Measurements from ENCODE around the gene GPHB5. TPM values are rescaled to one million over a fixed set of nuclear protein-coding genes. Genes with fewer than 3 reads are reported as not detected.
"Not testable (repeated sequence)": the region's sequence is repeated elsewhere in the genome, so short reads cannot be mapped to it uniquely, and the experiment has no call there.

The GPHB5 gene
- total and polyA plus RNA-seq, 4 experiments from 2014 or later: not detected

DNA sequence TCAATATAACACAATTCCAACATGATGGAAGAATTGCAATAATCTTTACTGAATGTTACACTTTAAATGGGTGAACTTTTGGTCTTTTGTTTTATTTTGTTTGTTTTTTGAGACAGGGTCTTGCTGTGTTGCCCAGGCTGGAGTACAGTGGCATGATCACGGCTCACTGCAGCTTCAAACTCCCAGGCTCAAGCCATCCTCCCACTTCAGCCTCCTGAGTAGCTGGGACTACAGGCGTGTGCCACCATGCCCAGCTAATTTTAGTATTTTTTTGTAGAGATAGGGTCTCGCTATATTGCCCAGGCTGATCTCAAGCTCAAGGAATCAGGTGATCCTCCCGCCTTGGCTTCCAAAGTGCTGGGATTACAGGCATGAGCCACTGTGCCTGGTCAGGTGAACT is 38.8 kb downstream of the GPHB5 start:
- POLR2A ChIA-PET (ENCODE audit: partially characterized antibody); H3K4me1 Mint-ChIP-seq; H3K9me3 Mint-ChIP-seq; H3K36me3 Mint-ChIP-seq; intact Hi-C loops (cut with micrococcal nuclease); H3K27ac ChIP-seq (ENCODE audit: low read depth, low read length); H3K4me3 ChIP-seq (ENCODE audit: low read length in 2 of 2); H3K27ac Mint-ChIP-seq; CTCF ChIA-PET (ENCODE audit: partially characterized antibody); H3K4me3 Mint-ChIP-seq; H3K36me3 ChIP-seq (ENCODE audit: insufficient read depth, low read length); H3K4me1 ChIP-seq (ENCODE audit: insufficient read depth, low read length); H3K9me3 ChIP-seq (ENCODE audit: control insufficient read depth in 1 of 2, low read length in 2 of 2); DNase-seq; H3K27me3 ChIP-seq (ENCODE audit: insufficient read depth, low read length); H3K27me3 Mint-ChIP-seq: not testable (repeated sequence)

DNA sequence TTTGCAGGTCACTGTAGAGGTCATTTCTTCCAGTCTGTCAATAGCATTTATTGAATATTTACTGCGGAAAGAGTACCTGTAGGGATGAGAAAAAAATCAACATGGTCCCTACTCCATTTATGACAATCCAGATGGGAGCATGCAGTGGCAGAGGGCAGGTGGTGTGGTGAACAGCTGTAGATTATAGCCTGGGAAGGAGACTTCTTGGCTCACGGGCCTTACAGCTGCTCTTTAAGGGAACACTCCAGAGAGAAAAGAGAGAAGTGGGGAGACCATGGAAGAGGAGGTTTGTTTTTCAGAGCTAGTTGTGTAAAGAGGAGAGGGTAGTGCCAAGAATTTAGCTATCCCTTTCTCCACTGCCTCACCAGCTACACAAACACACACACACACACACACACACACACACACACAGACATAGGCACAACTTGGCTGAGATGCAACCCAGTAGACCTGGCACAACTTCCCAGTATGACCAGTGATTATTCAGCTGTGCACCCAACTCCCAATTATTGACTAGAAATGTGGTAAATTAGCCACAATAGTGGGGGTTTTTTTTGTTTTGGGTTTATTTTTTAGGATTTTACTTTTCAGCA is 41.0 kb downstream of the GPHB5 start:
- Mint-ChIP-seq H3K4me3 (no peak overlapping the region), H3K4me1 (no peaks in the 10 kb centered on the region), H3K27me3 (peaks cover 0 to 7% of the 10 kb centered on the region in 2 donors), H3K36me3 (no peaks in the 10 kb centered on the region), H3K9me3 (no peaks in the 10 kb centered on the region), H3K27ac (no peak overlapping the region)
- POLR2A ChIA-PET (ENCODE audit: partially characterized antibody): no interaction called here
- no peak for DNase-seq
- Histone ChIP-seq H3K9me3 (ENCODE audit: control insufficient read depth in 1 of 2, low read length in 2 of 2) (no peaks in the 10 kb centered on the region), H3K27ac (ENCODE audit: low read depth, low read length) (no peak overlapping the region), H3K4me3 (ENCODE audit: low read length in 2 of 2) (no peak overlapping the region), H3K36me3 (ENCODE audit: insufficient read depth, low read length) (no peaks in the 10 kb centered on the region), H3K27me3 (ENCODE audit: insufficient read depth, low read length) (no peaks in the 10 kb centered on the region), H3K4me1 (ENCODE audit: insufficient read depth, low read length) (no peaks in the 10 kb centered on the region)
- intact Hi-C loops (cut with micrococcal nuclease): no loop called here
- CTCF ChIA-PET (ENCODE audit: partially characterized antibody): interaction anchor here (1.6 kb wide), 1 partner anchor 9 kb away, joined by 5 read pairs; no protein-coding TSS in a partner anchor

DNA sequence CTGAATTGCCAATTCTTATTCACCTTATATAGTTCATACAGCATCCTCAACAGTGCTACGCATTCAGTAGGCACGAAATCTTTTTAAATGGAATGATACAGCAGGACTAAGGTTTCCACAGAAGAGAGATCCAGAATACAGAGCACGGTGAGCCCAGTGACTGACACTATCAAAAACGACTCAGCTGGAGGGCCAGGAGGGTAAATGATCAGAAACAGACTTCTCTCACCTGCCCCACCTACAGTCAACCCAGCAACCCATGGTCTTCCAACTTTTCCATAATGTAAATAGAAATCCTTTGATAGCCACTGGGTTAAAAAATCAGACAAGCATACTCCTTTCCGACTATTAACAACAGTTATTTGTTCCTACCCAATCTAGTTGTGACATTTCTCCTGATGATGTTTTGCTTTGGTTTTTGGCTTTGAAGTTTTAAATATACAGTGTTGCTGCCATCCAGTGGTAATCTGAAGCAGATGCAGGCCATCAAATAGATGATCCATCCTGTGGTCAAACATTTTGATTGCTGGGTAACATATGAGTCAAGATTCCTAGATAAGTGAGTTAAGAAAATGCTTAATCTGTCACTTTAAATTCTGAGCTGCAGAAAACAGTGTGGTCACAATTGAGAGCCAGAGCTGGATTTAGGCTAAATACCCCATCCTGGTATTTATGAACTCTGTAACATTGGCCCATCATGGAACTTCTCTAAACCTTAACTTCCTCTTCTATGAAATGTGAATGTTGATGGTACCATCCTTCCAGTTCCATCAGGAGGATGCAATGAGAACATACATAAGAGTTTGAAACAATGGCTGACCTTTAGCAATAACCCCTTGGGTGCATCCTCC is 42.0 kb downstream of the GPHB5 start:
- no peaks in the 10 kb centered on the region for H3K4me1 ChIP-seq (ENCODE audit: insufficient read depth, low read length)
- POLR2A ChIA-PET (ENCODE audit: partially characterized antibody): no interaction called here
- H3K27ac ChIP-seq (ENCODE audit: low read depth, low read length): no peak overlapping the region
- no peak overlapping the region for H3K4me3 ChIP-seq (ENCODE audit: low read length in 2 of 2)
- Mint-ChIP-seq H3K27me3 (peaks cover 0 to 7% of the 10 kb centered on the region in 2 donors), H3K4me3 (no peak overlapping the region), H3K27ac (no peak overlapping the region), H3K9me3 (no peaks in the 10 kb centered on the region), H3K4me1 (no peaks in the 10 kb centered on the region), H3K36me3 (no peaks in the 10 kb centered on the region)
- H3K27me3 ChIP-seq (ENCODE audit: insufficient read depth, low read length): no peaks in the 10 kb centered on the region
- H3K9me3 ChIP-seq (ENCODE audit: control insufficient read depth in 1 of 2, low read length in 2 of 2): no peaks in the 10 kb centered on the region
- peak in 4 of 5 donors; percentile 4 to 15 (median 8) for DNase-seq
- CTCF ChIA-PET (ENCODE audit: partially characterized antibody): interaction anchor here (1.6 kb wide), 1 partner anchor 10 kb away, joined by 5 read pairs; no protein-coding TSS in a partner anchor
- no peaks in the 10 kb centered on the region for H3K36me3 ChIP-seq (ENCODE audit: insufficient read depth, low read length)
- intact Hi-C loops (cut with micrococcal nuclease): no loop called here

DNA sequence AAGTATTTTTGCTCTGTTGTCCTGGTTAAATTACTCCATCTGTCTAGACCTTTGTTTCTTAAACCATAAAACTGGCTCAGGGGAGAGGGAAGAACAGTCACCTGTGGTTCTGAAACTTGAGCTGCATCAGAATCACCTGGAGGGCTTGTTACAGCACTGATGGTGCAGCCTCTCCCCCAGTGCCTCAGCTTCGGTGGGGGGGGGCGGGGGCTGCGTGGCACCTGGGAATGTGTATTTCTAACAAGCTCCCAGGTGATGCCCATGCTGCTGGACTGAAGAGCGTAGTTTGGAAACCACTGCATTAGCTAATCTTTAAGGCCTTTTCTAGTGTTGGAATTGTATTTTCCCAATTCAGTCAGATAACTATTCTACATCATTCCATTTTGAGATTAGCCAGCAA is 42.7 kb downstream of the GPHB5 start:
- Mint-ChIP-seq H3K36me3 (no peaks in the 10 kb centered on the region), H3K27me3 (peaks cover 0 to 6% of the 10 kb centered on the region in 2 donors), H3K9me3 (no peaks in the 10 kb centered on the region), H3K4me1 (no peaks in the 10 kb centered on the region), H3K27ac (no peak overlapping the region), H3K4me3 (no peak overlapping the region)
- Histone ChIP-seq H3K27ac (ENCODE audit: low read depth, low read length) (no peak overlapping the region), H3K9me3 (ENCODE audit: control insufficient read depth in 1 of 2, low read length in 2 of 2) (no peaks in the 10 kb centered on the region), H3K27me3 (ENCODE audit: insufficient read depth, low read length) (no peaks in the 10 kb centered on the region), H3K36me3 (ENCODE audit: insufficient read depth, low read length) (no peaks in the 10 kb centered on the region), H3K4me1 (ENCODE audit: insufficient read depth, low read length) (no peaks in the 10 kb centered on the region), H3K4me3 (ENCODE audit: low read length in 2 of 2) (no peak overlapping the region)
- ChIA-PET CTCF (ENCODE audit: partially characterized antibody) (interaction anchor here (0.9 kb wide), 1 partner anchor 20 kb away, joined by 3 read pairs; no protein-coding TSS in a partner anchor), POLR2A (ENCODE audit: partially characterized antibody) (no interaction called here)
- no peak for DNase-seq
- intact Hi-C loops (cut with micrococcal nuclease): no loop called here

DNA sequence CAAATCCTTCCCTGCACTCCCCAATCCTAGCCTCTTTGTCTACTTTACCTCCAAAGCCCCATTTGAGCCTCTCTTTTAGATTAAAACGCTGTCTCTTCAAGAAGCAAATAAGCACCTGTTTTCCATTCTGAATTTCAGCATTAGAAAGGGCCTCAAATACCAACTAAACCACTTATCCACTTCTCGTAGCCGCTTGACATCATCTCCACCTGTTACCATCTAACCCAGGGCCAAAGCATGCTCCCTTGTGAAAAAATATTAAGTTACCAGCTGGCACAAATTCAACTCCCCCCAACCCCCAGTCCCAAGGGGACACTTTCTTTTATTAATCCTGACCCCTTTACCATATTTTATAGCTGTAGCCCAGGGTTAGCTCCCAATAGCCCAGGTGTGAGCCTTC is 43.1 kb downstream of the GPHB5 start:
- no peaks in the 10 kb centered on the region for H3K36me3 ChIP-seq (ENCODE audit: insufficient read depth, low read length)
- no peak overlapping the region for H3K27ac ChIP-seq (ENCODE audit: low read depth, low read length)
- no peak overlapping the region for H3K27ac Mint-ChIP-seq
- H3K27me3 ChIP-seq (ENCODE audit: insufficient read depth, low read length): no peaks in the 10 kb centered on the region
- H3K36me3 Mint-ChIP-seq: no peaks in the 10 kb centered on the region
- no peaks in the 10 kb centered on the region for H3K4me1 ChIP-seq (ENCODE audit: insufficient read depth, low read length)
- no peaks in the 10 kb centered on the region for H3K4me1 Mint-ChIP-seq
- no peak overlapping the region for H3K4me3 Mint-ChIP-seq
- no peaks in the 10 kb centered on the region for H3K9me3 Mint-ChIP-seq
- peaks cover 0 to 2% of the 10 kb centered on the region in 2 donors for H3K27me3 Mint-ChIP-seq
- DNase-seq: no peak
- POLR2A ChIA-PET (ENCODE audit: partially characterized antibody): no interaction called here
- CTCF ChIA-PET (ENCODE audit: partially characterized antibody): interaction anchor here (0.9 kb wide), 1 partner anchor 20 kb away, joined by 3 read pairs; no protein-coding TSS in a partner anchor
- no peaks in the 10 kb centered on the region for H3K9me3 ChIP-seq (ENCODE audit: control insufficient read depth in 1 of 2, low read length in 2 of 2)
- intact Hi-C loops (cut with micrococcal nuclease): no loop called here
- H3K4me3 ChIP-seq (ENCODE audit: low read length in 2 of 2): no peak overlapping the region

DNA sequence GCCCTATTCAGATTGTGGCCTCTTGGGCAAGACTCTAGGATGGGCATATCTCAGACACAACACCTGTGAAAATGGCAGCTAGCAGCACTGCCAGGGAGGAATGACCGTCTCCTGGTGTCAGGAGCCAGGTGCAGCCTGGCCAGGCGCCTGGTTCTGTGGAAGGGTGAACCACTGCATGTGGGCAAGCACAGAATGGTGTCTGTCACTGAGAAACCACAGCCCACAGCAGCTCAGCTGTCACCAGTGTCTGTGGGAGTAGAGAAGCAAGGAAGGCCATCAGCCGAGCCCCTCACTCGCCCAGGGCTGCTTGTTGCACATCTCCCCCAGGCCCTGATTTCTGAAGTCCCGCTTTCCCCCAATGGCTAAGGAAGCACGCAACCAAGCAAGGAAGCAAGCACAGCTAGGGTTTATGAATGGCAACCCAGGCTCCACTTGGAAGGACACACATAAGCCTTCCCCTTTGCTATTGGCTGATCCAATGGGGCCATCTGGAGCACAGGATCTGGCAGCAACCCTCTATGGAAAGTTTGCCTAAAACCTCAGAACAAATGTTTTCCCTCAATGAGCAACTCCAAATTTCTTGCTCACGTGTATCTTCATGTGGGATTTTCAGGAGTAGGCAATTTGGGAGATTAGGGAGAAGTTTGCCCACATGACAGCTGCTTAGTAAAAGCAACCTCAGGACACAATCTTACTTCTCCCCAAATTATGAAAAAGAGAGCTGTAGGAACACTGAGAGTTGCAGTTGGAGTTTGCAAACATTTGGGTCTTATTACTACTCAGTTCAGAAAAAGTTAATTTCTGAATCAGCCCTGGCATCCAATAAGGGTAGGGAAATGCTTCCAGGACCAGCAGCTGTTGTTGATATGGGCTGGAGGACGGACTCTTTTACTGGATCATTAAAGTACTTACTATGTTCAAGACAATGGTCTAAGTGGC is 44.7 kb downstream of the GPHB5 start:
- intact Hi-C loops (cut with micrococcal nuclease): no loop called here
- Histone ChIP-seq H3K36me3 (ENCODE audit: insufficient read depth, low read length) (no peaks in the 10 kb centered on the region), H3K4me3 (ENCODE audit: low read length in 2 of 2) (no peak overlapping the region), H3K27me3 (ENCODE audit: insufficient read depth, low read length) (no peaks in the 10 kb centered on the region), H3K4me1 (ENCODE audit: insufficient read depth, low read length) (no peaks in the 10 kb centered on the region), H3K27ac (ENCODE audit: low read depth, low read length) (no peak overlapping the region), H3K9me3 (ENCODE audit: control insufficient read depth in 1 of 2, low read length in 2 of 2) (no peaks in the 10 kb centered on the region)
- peaks cover 1 to 3% of the 10 kb centered on the region in 2 donors for H3K27me3 Mint-ChIP-seq
- no peak for DNase-seq
- no peaks in the 10 kb centered on the region for H3K9me3 Mint-ChIP-seq
- no peak overlapping the region for H3K4me3 Mint-ChIP-seq
- ChIA-PET CTCF (ENCODE audit: partially characterized antibody) (interaction anchor here (1.0 kb wide), 1 partner anchor 9 kb away, joined by 3 read pairs; no protein-coding TSS in a partner anchor), POLR2A (ENCODE audit: partially characterized antibody) (no interaction called here)
- no peak overlapping the region for H3K27ac Mint-ChIP-seq
- no peaks in the 10 kb centered on the region for H3K36me3 Mint-ChIP-seq
- H3K4me1 Mint-ChIP-seq: no peaks in the 10 kb centered on the region

DNA sequence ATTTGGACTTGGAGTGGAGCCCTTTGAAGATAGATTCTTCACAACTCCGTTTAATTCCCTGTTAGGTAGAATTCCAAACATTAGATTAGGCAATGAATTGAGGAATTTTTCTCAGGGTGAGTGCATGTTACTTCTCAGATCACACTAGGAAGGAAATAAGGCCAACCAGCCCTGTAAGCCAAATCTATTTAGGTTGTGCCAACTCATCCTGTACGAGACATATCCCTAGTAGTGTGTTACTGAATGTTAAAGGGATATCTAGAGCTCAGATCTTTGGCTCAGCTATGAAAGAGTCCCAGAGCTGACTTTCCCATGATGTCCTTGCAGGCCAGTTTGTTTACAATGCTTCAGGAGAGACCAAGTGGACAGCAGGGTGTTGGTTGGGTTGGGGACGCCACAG is 45.6 kb downstream of the GPHB5 start:
- no peak for DNase-seq
- Histone ChIP-seq H3K4me3 (ENCODE audit: low read length in 2 of 2) (no peak overlapping the region), H3K9me3 (ENCODE audit: control insufficient read depth in 1 of 2, low read length in 2 of 2) (no peaks in the 10 kb centered on the region), H3K36me3 (ENCODE audit: insufficient read depth, low read length) (no peaks in the 10 kb centered on the region), H3K27ac (ENCODE audit: low read depth, low read length) (no peak overlapping the region), H3K27me3 (ENCODE audit: insufficient read depth, low read length) (no peaks in the 10 kb centered on the region), H3K4me1 (ENCODE audit: insufficient read depth, low read length) (no peaks in the 10 kb centered on the region)
- Mint-ChIP-seq H3K36me3 (no peaks in the 10 kb centered on the region), H3K4me3 (no peak overlapping the region), H3K4me1 (no peaks in the 10 kb centered on the region), H3K27ac (no peak overlapping the region), H3K27me3 (peaks cover 3 to 4% of the 10 kb centered on the region in 2 donors), H3K9me3 (no peaks in the 10 kb centered on the region)
- CTCF ChIA-PET (ENCODE audit: partially characterized antibody): no interaction called here
- POLR2A ChIA-PET (ENCODE audit: partially characterized antibody): no interaction called here
- intact Hi-C loops (cut with micrococcal nuclease): no loop called here
